Measurements from ENCODE around the gene LRRC28. TPM values are rescaled to one million over a fixed set of nuclear protein-coding genes. Genes with fewer than 3 reads are reported as not detected.

Gene LRRC28
- total RNA-seq, 1 experiment from 2014 or later = 28.4 TPM

- DNase-seq (ENCODE audit: low spot score) = no peak
- no TSS peak for BruUV-seq (replicated peaks)
Observed at GRCh38 chr15:99209326-99209725, 42.0 kb upstream of the LRRC28 start.

DNA sequence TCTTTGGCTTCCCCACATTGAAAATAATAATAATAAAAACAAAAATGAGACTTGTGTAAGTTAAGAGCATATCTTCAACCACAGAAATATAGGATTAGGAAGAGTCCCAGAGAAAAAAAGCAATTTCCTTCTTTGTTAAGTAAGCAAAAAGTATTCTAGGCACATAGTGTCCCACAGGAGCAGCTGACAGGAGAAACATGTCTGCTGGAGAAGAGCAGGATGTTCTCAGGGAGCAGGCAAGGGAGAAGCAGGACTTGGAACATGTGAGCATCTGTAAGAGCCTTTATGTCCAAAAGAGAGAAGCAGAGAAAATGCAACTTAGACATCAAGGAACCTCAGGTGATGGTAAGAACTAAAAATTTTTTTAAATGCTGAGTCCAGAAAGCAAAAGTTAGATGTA lies 40.9 kb upstream of the LRRC28 start:
- H3K4me1 ChIP-seq (ENCODE audit: insufficient read depth, low read length, poor library complexity, severe bottlenecking) = no peaks in the 10 kb centered on the region
- no TSS peak for BruUV-seq (replicated peaks)
- no peak overlapping the region for H3K4me3 ChIP-seq (ENCODE audit: low read depth, low read length, poor library complexity, severe bottlenecking)
- TF ChIP-seq CTCF (conservative IDR thresholded peaks at IDR 0.05; ENCODE audit: low read depth, low read length) (no peak), EZH2 (IDR thresholded peaks at IDR 0.05; ENCODE audit: borderline replicate concordance, low read depth, low read length, poor library complexity, severe bottlenecking) (no peak)
- ChIA-PET POLR2A (ENCODE audit: low non-redundant PET) (no interaction called here), CTCF (no interaction called here)
- no peaks in the 10 kb centered on the region for H3K36me3 ChIP-seq (ENCODE audit: insufficient read depth, low read length, poor library complexity, severe bottlenecking)
- H3K9me3 ChIP-seq (ENCODE audit: low read depth, low read length, poor library complexity, severe bottlenecking) = no peaks in the 10 kb centered on the region
- H3K27me3 ChIP-seq (replicated peaks; ENCODE audit: insufficient read depth, low read depth, low read length, poor library complexity) = no peaks in the 10 kb centered on the region
- no peak overlapping the region for H3K27ac ChIP-seq (ENCODE audit: low read depth, low read length, poor library complexity, severe bottlenecking)
- intact Hi-C loops (cut with micrococcal nuclease; ENCODE audit: unreplicated experiment) = loop anchor here (5.0 kb wide), 1 partner anchor 768 kb away; no protein-coding TSS in a partner anchor
- DNase-seq (ENCODE audit: low spot score) = no peak

More at GRCh38 chr15:99209326-99209725, 42.0 kb upstream of the LRRC28 start:
- intact Hi-C loops (cut with micrococcal nuclease; ENCODE audit: unreplicated experiment) = no loop called here
- H3K4me1 ChIP-seq (ENCODE audit: insufficient read depth, low read length, poor library complexity, severe bottlenecking) = no peaks in the 10 kb centered on the region
- H3K27me3 ChIP-seq (replicated peaks; ENCODE audit: insufficient read depth, low read depth, low read length, poor library complexity) = no peaks in the 10 kb centered on the region
- POLR2A ChIA-PET (ENCODE audit: low non-redundant PET) = interaction anchor here (0.5 kb wide), 1 partner anchor 306 kb away, joined by 4 read pairs; no protein-coding TSS in a partner anchor
- no peak overlapping the region for H3K4me3 ChIP-seq (ENCODE audit: low read depth, low read length, poor library complexity, severe bottlenecking)
- no peak overlapping the region for H3K27ac ChIP-seq (ENCODE audit: low read depth, low read length, poor library complexity, severe bottlenecking)
- no peaks in the 10 kb centered on the region for H3K9me3 ChIP-seq (ENCODE audit: low read depth, low read length, poor library complexity, severe bottlenecking)
- no peak for TF ChIP-seq CTCF (conservative IDR thresholded peaks at IDR 0.05; ENCODE audit: low read depth, low read length)
- no peak for TF ChIP-seq EZH2 (IDR thresholded peaks at IDR 0.05; ENCODE audit: borderline replicate concordance, low read depth, low read length, poor library complexity, severe bottlenecking)
- CTCF ChIA-PET = no interaction called here
- H3K36me3 ChIP-seq (ENCODE audit: insufficient read depth, low read length, poor library complexity, severe bottlenecking) = no peaks in the 10 kb centered on the region

GRCh38 chr15:99211926-99212325 lies 39.4 kb upstream of the LRRC28 start:
- no peak for DNase-seq (ENCODE audit: low spot score)
- POLR2A ChIA-PET (ENCODE audit: low non-redundant PET) = no interaction called here
- intact Hi-C loops (cut with micrococcal nuclease; ENCODE audit: unreplicated experiment) = loop anchor here (5.0 kb wide), 1 partner anchor 770 kb away; no protein-coding TSS in a partner anchor

More at GRCh38 chr15:99211926-99212325, 39.4 kb upstream of the LRRC28 start:
- BruUV-seq (replicated peaks) = no TSS peak
- H3K4me3 ChIP-seq (ENCODE audit: low read depth, low read length, poor library complexity, severe bottlenecking) = no peak overlapping the region
- CTCF ChIA-PET = interaction anchor here (1.3 kb wide), 1 partner anchor 107 kb away, joined by 3 read pairs; the partner anchor contains the start of gene SYNM
- H3K27me3 ChIP-seq (replicated peaks; ENCODE audit: insufficient read depth, low read depth, low read length, poor library complexity) = no peaks in the 10 kb centered on the region
- H3K36me3 ChIP-seq (ENCODE audit: insufficient read depth, low read length, poor library complexity, severe bottlenecking) = no peaks in the 10 kb centered on the region
- no peak overlapping the region for H3K27ac ChIP-seq (ENCODE audit: low read depth, low read length, poor library complexity, severe bottlenecking)
- no peaks in the 10 kb centered on the region for H3K9me3 ChIP-seq (ENCODE audit: low read depth, low read length, poor library complexity, severe bottlenecking)
- TF ChIP-seq CTCF (conservative IDR thresholded peaks at IDR 0.05; ENCODE audit: low read depth, low read length) = no peak
- TF ChIP-seq EZH2 (IDR thresholded peaks at IDR 0.05; ENCODE audit: borderline replicate concordance, low read depth, low read length, poor library complexity, severe bottlenecking) = no peak
- no peaks in the 10 kb centered on the region for H3K4me1 ChIP-seq (ENCODE audit: insufficient read depth, low read length, poor library complexity, severe bottlenecking)
